Ovary (tissue), 3 donors: ENCODE measurements around the gene GABRG3.

Experiments used
- POLR2A ChIP-seq: fragments of 450-650 bp; IDR thresholded peaks from one replicate; pipeline ENCODE4 v1.6.1; 2017; ENCODE audit warnings: antibody characterized with exemption, mild to moderate bottlenecking, moderate library complexity
- TF ChIP-seq, protein P1 (sequence below), 3 donors: fragments of 450-650 bp in 2 of 3; fragments of 200-600 bp in 1 of 3; IDR thresholded peaks; one replicate each; pipeline versions ENCODE4 v1.5.1 to v1.8.0; 2016 to 2022; ENCODE audit warnings: antibody characterized with exemption in 3 of 3, mild to moderate bottlenecking in 1 of 3
- donor health status: DM: no; HTN: no; CAD: no.

DNA sequence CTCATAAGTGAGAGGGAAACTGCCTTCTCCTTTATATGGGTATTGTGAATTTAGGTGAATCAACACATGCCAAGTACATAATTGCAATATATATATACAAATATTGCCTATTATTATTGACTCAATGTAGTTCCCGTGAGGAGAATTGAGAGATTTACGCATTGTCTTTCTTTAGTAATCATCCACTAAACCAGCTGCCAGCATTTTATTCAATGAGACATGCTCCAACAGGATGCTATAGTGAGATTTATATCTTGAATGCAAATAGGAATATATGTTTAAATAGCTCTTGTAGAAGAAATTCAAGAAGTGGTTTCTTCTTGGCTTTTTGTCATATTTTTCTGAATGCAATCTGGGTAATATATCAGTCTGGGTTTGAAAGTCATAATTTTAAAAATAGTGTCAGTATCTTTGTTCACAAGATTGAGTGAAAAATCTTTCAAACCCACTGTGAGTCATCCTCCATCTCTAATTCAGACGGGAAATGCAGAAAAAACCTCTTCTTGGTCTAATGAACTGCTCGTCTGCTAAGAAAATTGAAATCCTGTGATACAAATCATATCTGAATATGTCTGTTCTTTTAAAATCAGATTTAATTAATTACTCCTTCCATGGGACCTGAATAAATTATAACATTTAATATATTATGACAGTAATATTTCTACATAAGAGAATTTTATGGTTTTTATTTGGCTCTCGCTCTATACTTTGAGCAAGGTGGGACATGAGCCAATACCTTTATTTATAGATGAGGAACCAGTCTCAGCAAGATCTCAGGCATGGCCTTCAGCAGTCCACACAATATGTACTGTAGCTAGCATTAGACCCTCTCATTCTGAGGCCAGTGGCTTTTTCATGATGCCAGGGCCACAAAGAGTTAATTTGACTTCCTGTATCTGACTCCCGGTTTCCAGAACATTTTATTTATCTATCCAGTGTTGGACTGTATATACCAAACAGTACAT is 516.0 kb downstream of the GABRG3 start:
- TF ChIP-seq, protein P1, sequence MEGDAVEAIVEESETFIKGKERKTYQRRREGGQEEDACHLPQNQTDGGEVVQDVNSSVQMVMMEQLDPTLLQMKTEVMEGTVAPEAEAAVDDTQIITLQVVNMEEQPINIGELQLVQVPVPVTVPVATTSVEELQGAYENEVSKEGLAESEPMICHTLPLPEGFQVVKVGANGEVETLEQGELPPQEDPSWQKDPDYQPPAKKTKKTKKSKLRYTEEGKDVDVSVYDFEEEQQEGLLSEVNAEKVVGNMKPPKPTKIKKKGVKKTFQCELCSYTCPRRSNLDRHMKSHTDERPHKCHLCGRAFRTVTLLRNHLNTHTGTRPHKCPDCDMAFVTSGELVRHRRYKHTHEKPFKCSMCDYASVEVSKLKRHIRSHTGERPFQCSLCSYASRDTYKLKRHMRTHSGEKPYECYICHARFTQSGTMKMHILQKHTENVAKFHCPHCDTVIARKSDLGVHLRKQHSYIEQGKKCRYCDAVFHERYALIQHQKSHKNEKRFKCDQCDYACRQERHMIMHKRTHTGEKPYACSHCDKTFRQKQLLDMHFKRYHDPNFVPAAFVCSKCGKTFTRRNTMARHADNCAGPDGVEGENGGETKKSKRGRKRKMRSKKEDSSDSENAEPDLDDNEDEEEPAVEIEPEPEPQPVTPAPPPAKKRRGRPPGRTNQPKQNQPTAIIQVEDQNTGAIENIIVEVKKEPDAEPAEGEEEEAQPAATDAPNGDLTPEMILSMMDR (IDR thresholded peaks at IDR 0.05) = no peak
- no peak for TF ChIP-seq POLR2A
